Liver (tissue), 9 donors: ENCODE data around the gene CDC23. TPM values are rescaled to one million over a fixed set of nuclear protein-coding genes. Genes with fewer than 3 reads are reported as not detected.

Experiments used
- DNase-seq: peaks from one replicate; pipeline ENCODE4 v3.0.0-alpha.2; 2017; ENCODE audit warnings: low spot score
- H3K27ac ChIP-seq, 2 donors: one replicate each; pipeline ENCODE4 v1.7.0; 2013; ENCODE audit warnings: inconsistent platforms in 2 of 2, low read length in 2 of 2, control low read depth in 1 of 2, low read depth in 1 of 2, mild to moderate bottlenecking in 1 of 2
- H3K27me3 ChIP-seq, 4 donors: one replicate each; pipeline versions ENCODE4 v1.6.1 to v1.7.0; 2013; ENCODE audit warnings: low read length in 3 of 4, inconsistent platforms in 1 of 4, mild to moderate bottlenecking in 1 of 4, moderate library complexity in 1 of 4; ENCODE audit not compliant: control insufficient read depth in 4 of 4, insufficient read depth in 4 of 4
- H3K36me3 ChIP-seq, 4 donors: one replicate each; pipeline versions ENCODE4 v1.6.1 to v1.7.0; 2013; ENCODE audit warnings: low read length in 3 of 4, mild to moderate bottlenecking in 3 of 4, low read depth in 1 of 4, moderate library complexity in 1 of 4; ENCODE audit not compliant: control insufficient read depth in 4 of 4, insufficient read depth in 3 of 4
- H3K4me1 ChIP-seq, 4 donors: one replicate each; pipeline versions ENCODE4 v1.6.1 to v1.7.0; 2013; ENCODE audit warnings: low read length in 3 of 4, mild to moderate bottlenecking in 3 of 4, moderate library complexity in 1 of 4; ENCODE audit not compliant: control insufficient read depth in 4 of 4, insufficient read depth in 4 of 4
- H3K4me3 ChIP-seq, 3 donors: one replicate each; pipeline versions ENCODE4 v1.6.1 to v1.7.0; 2013; ENCODE audit warnings: low read length in 3 of 3, control low read depth in 1 of 3, low read depth in 1 of 3, mild to moderate bottlenecking in 1 of 3
- H3K9ac ChIP-seq, 2 donors: one replicate each; pipeline ENCODE4 v1.7.0; 2013; ENCODE audit warnings: low read length in 2 of 2, mild to moderate bottlenecking in 2 of 2, moderate library complexity in 2 of 2, control low read depth in 1 of 2, low read depth in 1 of 2
- H3K9me3 ChIP-seq, 4 donors: one replicate each; pipeline versions ENCODE4 v1.6.1 to v1.7.0; 2013; ENCODE audit warnings: low read length in 3 of 4; ENCODE audit not compliant: control insufficient read depth in 4 of 4
- EGR1 ChIP-seq, 2 donors: IDR thresholded peaks; 2 replicates each; pipeline ENCODE4 v1.6.1; 2016 to 2018; ENCODE audit warnings: antibody characterized with exemption in 2 of 2, low read depth in 2 of 2
- FOXA1 ChIP-seq: IDR thresholded peaks from 2 replicates; pipeline ENCODE4 v1.6.1; 2016; ENCODE audit warnings: antibody characterized with exemption
- FOXA2 ChIP-seq: IDR thresholded peaks from 2 replicates; pipeline ENCODE4 v1.6.1; 2016; ENCODE audit warnings: antibody characterized with exemption
- GABPA ChIP-seq, 2 donors: IDR thresholded peaks in 1 of 2; conservative IDR thresholded peaks in 1 of 2; 2 replicates each; pipeline ENCODE4 v1.6.1; 2016; ENCODE audit warnings: antibody characterized with exemption in 2 of 2, mild to moderate bottlenecking in 1 of 2, moderate library complexity in 1 of 2
- HNF4A ChIP-seq, 2 donors: conservative IDR thresholded peaks; 2 replicates each; pipeline ENCODE4 v1.6.1; 2016; ENCODE audit warnings: antibody characterized with exemption in 2 of 2, mild to moderate bottlenecking in 2 of 2
- HNF4G ChIP-seq: IDR thresholded peaks from 2 replicates; pipeline ENCODE4 v1.6.1; 2016; ENCODE audit warnings: antibody characterized with exemption
- JUND ChIP-seq, 2 donors: IDR thresholded peaks; 2 replicates each; pipeline ENCODE4 v1.6.1; 2016; ENCODE audit warnings: antibody characterized with exemption in 2 of 2
- NR2F2 ChIP-seq: IDR thresholded peaks from 2 replicates; pipeline ENCODE4 v1.6.1; 2016; ENCODE audit warnings: antibody characterized with exemption
- RAD21 ChIP-seq, 2 donors: IDR thresholded peaks; 2 replicates each; pipeline ENCODE4 v1.6.1; 2016; ENCODE audit warnings: antibody characterized with exemption in 2 of 2, mild to moderate bottlenecking in 2 of 2
- TAF1 ChIP-seq: conservative IDR thresholded peaks from 2 replicates; pipeline ENCODE4 v1.6.1; 2016; ENCODE audit warnings: antibody characterized with exemption, mild to moderate bottlenecking
- YY1 ChIP-seq: IDR thresholded peaks from 2 replicates; pipeline ENCODE4 v1.6.1; 2016; ENCODE audit warnings: antibody characterized with exemption, mild to moderate bottlenecking
- WGBS: extraction: QIAGEN DNeasy Blood & Tissue Kit; methylation state at CpG from one replicate; pipeline ENCODE4 v1.1.7; 2013; 5-methylcytosine and 5-hydroxymethylcytosine counted together
- polyA plus RNA-seq, 2 donors: library from polyadenylated mRNA; stranded (reverse) in 1 of 2; unstranded in 1 of 2; fragments of 200-250 nt in 1 of 2; fragments of >200 nt in 1 of 2; fragmentation: Nextera tagmentation in 1 of 2; extraction: Ambion mirVana in 1 of 2; gene quantifications; one replicate each; pipeline versions ENCODE4 v1.2.1 to v1.2.3, GENCODE V29; 2013 to 2015
- total RNA-seq, 2 donors: library from RNA; depleted of rRNA; stranded (reverse); fragments of >200 nt; gene quantifications; one replicate each; pipeline ENCODE4 v1.2.3, GENCODE V29; 2014
- TF ChIP-seq, protein P1 (sequence below): fragments of 150-350 bp; IDR thresholded peaks from 2 replicates; pipeline ENCODE4 v1.5.1; 2017; ENCODE audit warnings: improper control_type of control experiment, low read depth, low read length; ENCODE audit not compliant: missing input control
- TF ChIP-seq, protein P2 (sequence below): IDR thresholded peaks from 2 replicates; pipeline ENCODE4 v1.6.1; 2016; ENCODE audit warnings: antibody characterized with exemption
- TF ChIP-seq, protein P3 (sequence below): IDR thresholded peaks from 2 replicates; pipeline ENCODE4 v1.6.1; 2016; ENCODE audit warnings: antibody characterized with exemption
- TF ChIP-seq, protein P4 (sequence below): IDR thresholded peaks from 2 replicates; pipeline ENCODE4 v1.6.1; 2016; ENCODE audit warnings: antibody characterized with exemption, mild to moderate bottlenecking
- TF ChIP-seq, protein P5 (sequence below): IDR thresholded peaks from 2 replicates; pipeline ENCODE4 v1.6.1; 2016; ENCODE audit warnings: antibody characterized with exemption
- donor health status: healthy.
- donor health status: healthy.
- donor health status: healthy.
- donor health status: healthy.
- donor health status: healthy.

CDC23 gene
- total and polyA plus RNA-seq, 4 donors = 10.5 to 23.8 (median 14.2) TPM

DNA sequence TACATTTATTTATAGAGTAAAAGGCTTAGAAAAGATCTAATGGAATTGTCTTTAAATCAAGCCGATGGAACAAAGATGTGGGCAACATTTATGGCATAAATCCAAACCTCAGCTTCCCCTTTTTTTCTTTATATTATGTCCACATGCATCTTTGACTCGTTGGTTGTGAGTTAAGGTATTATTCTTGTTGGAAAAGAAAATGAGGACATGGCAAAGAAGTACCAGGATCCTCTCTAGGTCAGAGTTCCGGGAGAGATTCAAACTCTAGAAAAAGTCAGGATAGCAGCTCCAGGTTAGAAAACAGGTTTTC is 73.4 kb downstream of the CDC23 start:
- Histone ChIP-seq H3K9me3 (no peaks in the 10 kb centered on the region), H3K27me3 (no peaks in the 10 kb centered on the region), H3K27ac (no peak overlapping the region), H3K9ac (no peak overlapping the region), H3K4me1 (no peaks in the 10 kb centered on the region), H3K4me3 (no peak overlapping the region), H3K36me3 (no peaks in the 10 kb centered on the region)
- DNase-seq = no peak
- WGBS = 68% methylated on average over 3 of the region's 3 CpGs
- TF ChIP-seq JUND (IDR thresholded peaks at IDR 0.05) = no peak
- TF ChIP-seq NR2F2 = no peak
- no peak for TF ChIP-seq GABPA (IDR thresholded peaks at IDR 0.05 in 1 of 2, conservative IDR thresholded peaks at IDR 0.05 in 1 of 2)
- TF ChIP-seq HNF4A (conservative IDR thresholded peaks at IDR 0.05) = no peak
- TF ChIP-seq, protein P1, sequence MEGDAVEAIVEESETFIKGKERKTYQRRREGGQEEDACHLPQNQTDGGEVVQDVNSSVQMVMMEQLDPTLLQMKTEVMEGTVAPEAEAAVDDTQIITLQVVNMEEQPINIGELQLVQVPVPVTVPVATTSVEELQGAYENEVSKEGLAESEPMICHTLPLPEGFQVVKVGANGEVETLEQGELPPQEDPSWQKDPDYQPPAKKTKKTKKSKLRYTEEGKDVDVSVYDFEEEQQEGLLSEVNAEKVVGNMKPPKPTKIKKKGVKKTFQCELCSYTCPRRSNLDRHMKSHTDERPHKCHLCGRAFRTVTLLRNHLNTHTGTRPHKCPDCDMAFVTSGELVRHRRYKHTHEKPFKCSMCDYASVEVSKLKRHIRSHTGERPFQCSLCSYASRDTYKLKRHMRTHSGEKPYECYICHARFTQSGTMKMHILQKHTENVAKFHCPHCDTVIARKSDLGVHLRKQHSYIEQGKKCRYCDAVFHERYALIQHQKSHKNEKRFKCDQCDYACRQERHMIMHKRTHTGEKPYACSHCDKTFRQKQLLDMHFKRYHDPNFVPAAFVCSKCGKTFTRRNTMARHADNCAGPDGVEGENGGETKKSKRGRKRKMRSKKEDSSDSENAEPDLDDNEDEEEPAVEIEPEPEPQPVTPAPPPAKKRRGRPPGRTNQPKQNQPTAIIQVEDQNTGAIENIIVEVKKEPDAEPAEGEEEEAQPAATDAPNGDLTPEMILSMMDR = no peak
- TF ChIP-seq TAF1 = no peak
- TF ChIP-seq, protein P2, sequence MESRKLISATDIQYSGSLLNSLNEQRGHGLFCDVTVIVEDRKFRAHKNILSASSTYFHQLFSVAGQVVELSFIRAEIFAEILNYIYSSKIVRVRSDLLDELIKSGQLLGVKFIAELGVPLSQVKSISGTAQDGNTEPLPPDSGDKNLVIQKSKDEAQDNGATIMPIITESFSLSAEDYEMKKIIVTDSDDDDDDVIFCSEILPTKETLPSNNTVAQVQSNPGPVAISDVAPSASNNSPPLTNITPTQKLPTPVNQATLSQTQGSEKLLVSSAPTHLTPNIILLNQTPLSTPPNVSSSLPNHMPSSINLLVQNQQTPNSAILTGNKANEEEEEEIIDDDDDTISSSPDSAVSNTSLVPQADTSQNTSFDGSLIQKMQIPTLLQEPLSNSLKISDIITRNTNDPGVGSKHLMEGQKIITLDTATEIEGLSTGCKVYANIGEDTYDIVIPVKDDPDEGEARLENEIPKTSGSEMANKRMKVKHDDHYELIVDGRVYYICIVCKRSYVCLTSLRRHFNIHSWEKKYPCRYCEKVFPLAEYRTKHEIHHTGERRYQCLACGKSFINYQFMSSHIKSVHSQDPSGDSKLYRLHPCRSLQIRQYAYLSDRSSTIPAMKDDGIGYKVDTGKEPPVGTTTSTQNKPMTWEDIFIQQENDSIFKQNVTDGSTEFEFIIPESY = no peak

DNA sequence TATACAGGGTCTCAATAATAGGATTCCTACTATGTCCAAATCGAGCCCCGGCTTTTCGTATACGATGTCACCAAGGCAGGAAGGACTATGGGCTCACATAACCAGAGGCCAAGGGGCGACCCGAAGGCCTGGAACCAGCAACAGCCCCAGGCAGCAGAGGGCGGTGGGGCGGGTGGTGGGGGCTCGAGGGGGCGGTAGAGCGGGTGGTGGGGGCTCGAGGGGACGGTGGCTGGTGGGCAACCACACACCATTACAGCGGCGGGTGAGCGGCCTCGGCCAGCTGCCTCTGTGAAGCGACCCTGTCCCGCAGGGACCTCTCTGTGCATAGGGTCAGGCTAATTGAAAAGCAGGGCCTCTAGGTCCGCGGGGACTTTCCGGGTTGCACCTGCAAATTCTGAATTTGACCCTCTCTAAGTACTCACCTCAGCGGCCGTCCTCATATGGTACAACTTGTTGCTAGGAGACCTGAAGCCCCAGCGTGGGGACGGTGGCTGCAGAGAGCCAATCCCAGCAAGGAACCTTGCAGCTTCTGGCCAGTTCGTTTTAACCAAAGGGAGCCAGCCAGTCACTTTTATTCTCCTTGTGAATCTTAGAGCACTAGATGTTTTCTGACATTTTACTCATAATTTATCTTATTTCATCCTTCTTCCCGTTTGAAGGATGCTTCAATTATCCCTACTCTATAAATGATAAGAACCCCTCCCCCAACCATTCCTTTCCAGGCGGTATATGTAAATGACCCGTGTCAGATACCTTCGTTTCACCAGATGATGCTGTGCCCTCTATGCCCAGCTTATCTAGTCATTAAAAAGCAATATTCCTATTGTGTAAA is 74.0 kb downstream of the CDC23 start, which contains the start of gene NME5:
Gene NME5, minus strand, starts transcription at position 480 of the 832 bp plus-strand sequence. CDS start 648 bp downstream, outside the sequence.
- 17% methylated on average over 31 of the region's 31 CpGs for WGBS
- Histone ChIP-seq H3K36me3 (no peaks in the 10 kb centered on the region), H3K27ac (no peak within 1 kb of the TSS), H3K9me3 (no peaks in the 10 kb centered on the region), H3K4me3 (peak within 1 kb of the TSS in 2 of 3 donors; percentile 50 to 61), H3K27me3 (no peaks in the 10 kb centered on the region), H3K9ac (no peak within 1 kb of the TSS), H3K4me1 (no peaks in the 10 kb centered on the region)
- TF ChIP-seq, protein P3, sequence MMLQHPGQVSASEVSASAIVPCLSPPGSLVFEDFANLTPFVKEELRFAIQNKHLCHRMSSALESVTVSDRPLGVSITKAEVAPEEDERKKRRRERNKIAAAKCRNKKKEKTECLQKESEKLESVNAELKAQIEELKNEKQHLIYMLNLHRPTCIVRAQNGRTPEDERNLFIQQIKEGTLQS = no peak
- TF ChIP-seq HNF4A (conservative IDR thresholded peaks at IDR 0.05) (no peak), YY1 (no peak), RAD21 (IDR thresholded peaks at IDR 0.05) (no peak), HNF4G (no peak), EGR1 (IDR thresholded peaks at IDR 0.05; ENCODE audit: low read depth in 2 of 2) (no peak), FOXA2 (no peak), FOXA1 (no peak), GABPA (IDR thresholded peaks at IDR 0.05 in 1 of 2, conservative IDR thresholded peaks at IDR 0.05 in 1 of 2) (no peak)
- TF ChIP-seq, protein P1 = no peak
- TF ChIP-seq, protein P2 = no peak
- TF ChIP-seq, protein P4, sequence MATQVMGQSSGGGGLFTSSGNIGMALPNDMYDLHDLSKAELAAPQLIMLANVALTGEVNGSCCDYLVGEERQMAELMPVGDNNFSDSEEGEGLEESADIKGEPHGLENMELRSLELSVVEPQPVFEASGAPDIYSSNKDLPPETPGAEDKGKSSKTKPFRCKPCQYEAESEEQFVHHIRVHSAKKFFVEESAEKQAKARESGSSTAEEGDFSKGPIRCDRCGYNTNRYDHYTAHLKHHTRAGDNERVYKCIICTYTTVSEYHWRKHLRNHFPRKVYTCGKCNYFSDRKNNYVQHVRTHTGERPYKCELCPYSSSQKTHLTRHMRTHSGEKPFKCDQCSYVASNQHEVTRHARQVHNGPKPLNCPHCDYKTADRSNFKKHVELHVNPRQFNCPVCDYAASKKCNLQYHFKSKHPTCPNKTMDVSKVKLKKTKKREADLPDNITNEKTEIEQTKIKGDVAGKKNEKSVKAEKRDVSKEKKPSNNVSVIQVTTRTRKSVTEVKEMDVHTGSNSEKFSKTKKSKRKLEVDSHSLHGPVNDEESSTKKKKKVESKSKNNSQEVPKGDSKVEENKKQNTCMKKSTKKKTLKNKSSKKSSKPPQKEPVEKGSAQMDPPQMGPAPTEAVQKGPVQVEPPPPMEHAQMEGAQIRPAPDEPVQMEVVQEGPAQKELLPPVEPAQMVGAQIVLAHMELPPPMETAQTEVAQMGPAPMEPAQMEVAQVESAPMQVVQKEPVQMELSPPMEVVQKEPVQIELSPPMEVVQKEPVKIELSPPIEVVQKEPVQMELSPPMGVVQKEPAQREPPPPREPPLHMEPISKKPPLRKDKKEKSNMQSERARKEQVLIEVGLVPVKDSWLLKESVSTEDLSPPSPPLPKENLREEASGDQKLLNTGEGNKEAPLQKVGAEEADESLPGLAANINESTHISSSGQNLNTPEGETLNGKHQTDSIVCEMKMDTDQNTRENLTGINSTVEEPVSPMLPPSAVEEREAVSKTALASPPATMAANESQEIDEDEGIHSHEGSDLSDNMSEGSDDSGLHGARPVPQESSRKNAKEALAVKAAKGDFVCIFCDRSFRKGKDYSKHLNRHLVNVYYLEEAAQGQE = no peak
- TF ChIP-seq, protein P5, sequence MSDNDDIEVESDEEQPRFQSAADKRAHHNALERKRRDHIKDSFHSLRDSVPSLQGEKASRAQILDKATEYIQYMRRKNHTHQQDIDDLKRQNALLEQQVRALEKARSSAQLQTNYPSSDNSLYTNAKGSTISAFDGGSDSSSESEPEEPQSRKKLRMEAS = no peak
- DNase-seq = peak; percentile 51
